Naive thymus-derived CD4-positive, alpha-beta T cell (primary cell): ENCODE results near the gene AFAP1. TPM values are rescaled to one million over a fixed set of nuclear protein-coding genes. Genes with fewer than 3 reads are reported as not detected.

ENCODE experiments used
- ATAC-seq: fragments of 150-1000 bp; cut with Tn5 transposase; 2 replicates; pipeline ENCODE4 v1.10.0; 2021; ENCODE audit warnings: mild to moderate bottlenecking, moderate library complexity
- CTCF ChIA-PET: fragments of 350-600 bp; sonication (Branson Sonifier 250); formaldehyde crosslinking; loops from one replicate; lab custom pipeline; 2021; ENCODE audit warnings: antibody characterized with exemption; lab: Charles Lee
- POLR2A ChIA-PET: fragments of 350-600 bp; sonication (Branson Sonifier 250); formaldehyde crosslinking; loops from one replicate; lab custom pipeline; 2021; ENCODE audit warnings: antibody characterized with exemption, inconsistent platforms; lab: Charles Lee
- DNase-seq, 9 donors: peaks; one replicate each; pipeline versions ENCODE4 v3.0.0 to v3.0.0-alpha.2; 2020 to 2022; ENCODE audit warnings: mixed read lengths in 1 of 9
- H3K27ac ChIP-seq: one replicate; pipeline ENCODE4 v1.7.0; 2013; ENCODE audit warnings: mild to moderate bottlenecking, low read depth, low read length, moderate library complexity
- H3K27me3 ChIP-seq, 2 donors: one replicate each; pipeline ENCODE4 v1.7.0; 2013; ENCODE audit warnings: low read length in 2 of 2, mild to moderate bottlenecking in 2 of 2, moderate library complexity in 2 of 2; ENCODE audit not compliant: control insufficient read depth in 2 of 2, insufficient read depth in 2 of 2
- H3K36me3 ChIP-seq, 3 experiments: 1 replicate in 2 of 3; 2 replicates in 1 of 3; pipeline ENCODE4 v1.7.0; 2013; ENCODE audit warnings: low read length in 3 of 3, mild to moderate bottlenecking in 3 of 3, moderate library complexity in 1 of 3; ENCODE audit not compliant: insufficient read depth in 3 of 3, control insufficient read depth in 2 of 3
- H3K4me1 ChIP-seq, 2 donors: one replicate each; pipeline ENCODE4 v1.7.0; 2013; ENCODE audit warnings: low read length in 2 of 2, mild to moderate bottlenecking in 2 of 2, moderate library complexity in 1 of 2; ENCODE audit not compliant: control insufficient read depth in 2 of 2, insufficient read depth in 2 of 2
- H3K4me3 ChIP-seq: 2 replicates; pipeline ENCODE4 v1.7.0; 2013; ENCODE audit warnings: mild to moderate bottlenecking, low read length
- H3K9me3 ChIP-seq, 3 experiments: 1 replicate in 2 of 3; 2 replicates in 1 of 3; pipeline ENCODE4 v1.7.0; 2013; ENCODE audit warnings: low read length in 3 of 3; ENCODE audit not compliant: control insufficient read depth in 2 of 3
- H3K27ac Mint-ChIP-seq, 9 donors: one replicate each; pipeline ENCODE4 v1.8.0; 2020 to 2022; ENCODE audit warnings: mixed read lengths in 9 of 9, mild to moderate bottlenecking in 8 of 9, moderate library complexity in 5 of 9, inconsistent platforms in 2 of 9
- H3K27me3 Mint-ChIP-seq, 5 donors: one replicate each; pipeline ENCODE4 v1.8.0; 2021 to 2022; ENCODE audit warnings: mixed read lengths in 5 of 5, mild to moderate bottlenecking in 1 of 5
- H3K36me3 Mint-ChIP-seq, 5 donors: one replicate each; pipeline ENCODE4 v1.8.0; 2020 to 2022; ENCODE audit warnings: mixed read lengths in 5 of 5, mild to moderate bottlenecking in 3 of 5, inconsistent platforms in 1 of 5
- H3K4me1 Mint-ChIP-seq, 7 donors: one replicate each; pipeline ENCODE4 v1.8.0; 2020 to 2022; ENCODE audit warnings: mixed read lengths in 7 of 7, mild to moderate bottlenecking in 3 of 7, inconsistent platforms in 1 of 7
- H3K4me3 Mint-ChIP-seq, 10 donors: one replicate each; pipeline ENCODE4 v1.8.0; 2020 to 2022; ENCODE audit warnings: mild to moderate bottlenecking in 10 of 10, mixed read lengths in 10 of 10, moderate library complexity in 6 of 10, inconsistent platforms in 2 of 10
- H3K9me3 Mint-ChIP-seq, 11 donors: one replicate each; pipeline ENCODE4 v1.8.0; 2020 to 2022; ENCODE audit warnings: mixed read lengths in 11 of 11, mild to moderate bottlenecking in 4 of 11, inconsistent platforms in 1 of 11, moderate library complexity in 1 of 11
- intact Hi-C, 2 donors: fragments of 100-400 bp; cut with micrococcal nuclease; formaldehyde crosslinking; loops; one replicate each; pipeline ENCODE4 v1.15.1; 2023
- polyA plus RNA-seq, 2 donors: library from polyadenylated mRNA; unstranded; fragments of 300-500 nt; fragmentation: Illumina TruSeq; gene quantifications; one replicate each; pipeline ENCODE4 v1.2.3, GENCODE V29; 2021
- total RNA-seq, 6 experiments: library from RNA in 5 of 6; stranded (reverse) in 5 of 6; gene quantifications; 1 replicate in 5 of 6; 2 replicates in 1 of 6; pipeline ENCODE4 v1.2.3 and lab custom pipeline; 2021 to 2026

Gene AFAP1
- total and polyA plus RNA-seq, 7 experiments from 2014 or later: 2.2 to 27.2 (median 9.6) TPM

DNA sequence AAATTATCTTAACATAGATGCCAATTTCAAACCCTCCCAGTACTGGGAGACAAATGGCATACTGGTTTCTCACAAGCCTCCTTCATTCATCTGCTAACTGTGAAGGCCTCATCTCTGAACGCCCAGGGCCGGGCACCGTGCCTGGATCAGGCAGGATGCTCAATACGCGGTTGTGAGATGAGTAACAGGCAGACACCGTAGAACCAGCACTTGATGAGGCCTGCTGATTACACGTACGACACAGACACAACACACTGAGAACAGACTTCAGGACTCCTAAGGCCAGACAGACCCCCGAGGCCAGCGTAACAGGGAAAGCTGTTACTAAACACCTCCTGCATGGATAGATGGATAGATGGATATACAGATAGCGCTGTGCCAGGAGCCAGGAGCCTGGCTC is 154.6 kb downstream of the AFAP1 start:
- peaks cover 0 to 12% (median 0%) of the 10 kb centered on the region in 3 experiments for H3K36me3 ChIP-seq
- H3K27me3 ChIP-seq: no peaks in the 10 kb centered on the region
- Mint-ChIP-seq H3K36me3 (peaks cover 0 to 29% (median 4%) of the 10 kb centered on the region in 5 donors), H3K4me1 (peaks cover 6 to 35% (median 25%) of the 10 kb centered on the region in 7 donors), H3K9me3 (no peaks in the 10 kb centered on the region), H3K27me3 (no peaks in the 10 kb centered on the region), H3K27ac (peak overlapping the region in 1 of 9 donors; percentile 9), H3K4me3 (no peak overlapping the region)
- ATAC-seq (no peak), DNase-seq (no peak)
- CTCF ChIA-PET: no interaction called here
- H3K9me3 ChIP-seq: no peaks in the 10 kb centered on the region
- intact Hi-C loops: no loop called here
- H3K27ac ChIP-seq: no peak overlapping the region
- peaks cover 0 to 10% of the 10 kb centered on the region in 2 donors for H3K4me1 ChIP-seq
- H3K4me3 ChIP-seq: no peak overlapping the region
- POLR2A ChIA-PET: no interaction called here

DNA sequence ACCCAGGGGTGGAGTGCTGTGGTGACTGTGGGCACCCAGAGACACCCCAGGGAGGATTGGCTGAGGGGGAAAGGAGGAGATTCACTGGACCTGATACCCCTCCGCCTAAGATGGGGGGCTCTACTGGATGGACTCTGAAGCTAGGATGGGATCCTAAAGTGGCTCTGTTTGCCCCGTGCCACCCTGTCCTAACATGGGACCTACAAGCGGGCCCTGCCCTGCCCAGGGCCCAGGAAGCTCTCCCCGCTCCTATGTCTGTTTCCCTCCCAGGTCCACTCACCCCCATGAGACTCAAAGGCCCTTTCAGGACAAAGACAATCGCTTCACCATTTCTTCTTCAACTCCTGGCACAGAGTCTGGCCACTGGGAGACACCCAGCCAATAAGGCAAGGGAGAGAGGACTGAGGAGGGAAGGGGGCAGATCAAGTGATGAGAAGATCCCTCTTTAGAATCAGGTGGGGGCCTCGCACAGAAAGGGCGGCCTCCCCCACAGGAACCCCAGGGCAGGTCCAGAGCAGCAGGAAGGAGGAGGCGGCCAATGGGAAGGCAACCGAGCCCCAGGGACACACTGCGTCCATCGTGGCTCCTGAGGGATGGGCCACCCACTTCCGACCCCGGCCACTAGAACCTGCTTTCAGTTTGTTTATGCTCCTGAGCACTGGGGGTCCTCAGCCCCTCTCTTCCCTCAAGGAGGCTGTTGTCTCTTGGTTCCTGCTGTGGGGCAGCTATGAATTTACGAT is 155.4 kb downstream of the AFAP1 start:
- Mint-ChIP-seq H3K27me3 (no peaks in the 10 kb centered on the region), H3K27ac (peak overlapping the region in 5 of 9 donors; percentile 9 to 78 (median 34)), H3K4me3 (no peak overlapping the region), H3K9me3 (no peaks in the 10 kb centered on the region), H3K36me3 (peaks cover 0 to 34% (median 4%) of the 10 kb centered on the region in 5 donors), H3K4me1 (peaks cover 6 to 42% (median 28%) of the 10 kb centered on the region in 7 donors)
- Histone ChIP-seq H3K9me3 (no peaks in the 10 kb centered on the region), H3K4me1 (peaks cover 0 to 10% of the 10 kb centered on the region in 2 donors), H3K27me3 (no peaks in the 10 kb centered on the region), H3K4me3 (no peak overlapping the region), H3K27ac (no peak overlapping the region), H3K36me3 (peaks cover 0 to 12% (median 0%) of the 10 kb centered on the region in 3 experiments)
- no peak for DNase-seq
- intact Hi-C loops: no loop called here
- ChIA-PET CTCF (no interaction called here), POLR2A (no interaction called here)
- no peak for ATAC-seq

DNA sequence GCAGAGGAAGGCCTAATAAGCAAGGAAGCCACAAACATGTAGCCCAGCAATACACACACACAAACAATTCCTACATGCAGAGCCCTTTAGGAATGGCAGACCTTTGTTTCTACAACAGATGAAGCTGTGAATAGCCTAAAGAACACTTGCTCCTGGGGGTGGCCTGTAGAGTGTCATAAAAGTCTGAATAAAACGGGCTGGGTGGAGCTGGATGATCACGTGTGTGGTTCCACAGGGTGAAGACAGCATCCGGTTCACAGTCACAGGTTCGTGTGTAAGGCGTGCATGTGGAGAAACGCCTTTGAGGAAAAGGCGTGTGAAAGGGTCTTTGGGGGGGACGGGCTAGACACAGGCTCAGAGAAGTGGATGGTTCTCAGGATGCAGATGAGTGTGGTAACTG is 156.1 kb downstream of the AFAP1 start:
- no peak overlapping the region for H3K4me3 Mint-ChIP-seq
- H3K4me3 ChIP-seq: no peak overlapping the region

DNA sequence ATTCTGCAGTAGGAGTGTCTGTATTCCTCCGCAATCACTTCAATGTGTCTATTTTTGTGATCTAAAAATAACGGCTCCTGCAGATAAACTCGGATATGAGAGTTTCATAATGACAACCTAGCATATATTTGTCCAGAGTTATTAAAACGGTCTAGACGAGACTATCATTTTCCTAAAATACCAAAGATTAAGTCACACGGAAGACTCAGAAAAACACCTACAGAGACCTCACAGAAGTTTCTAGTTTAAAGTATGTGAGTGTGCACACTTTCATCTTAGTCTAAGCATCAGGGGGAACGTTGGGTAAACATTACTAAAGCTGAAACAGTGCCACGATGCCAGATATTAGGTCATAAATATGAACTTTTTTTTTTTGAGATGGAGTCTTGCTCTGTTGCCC is 156.9 kb downstream of the AFAP1 start:
- H3K27me3 Mint-ChIP-seq: no peaks in the 10 kb centered on the region
- POLR2A ChIA-PET: no interaction called here
- intact Hi-C loops: no loop called here
- ATAC-seq (no peak), DNase-seq (no peak)
- H3K4me1 Mint-ChIP-seq: peaks cover 6 to 50% (median 30%) of the 10 kb centered on the region in 7 donors
- CTCF ChIA-PET: interaction anchor here (1.2 kb wide), 1 partner anchor 22 kb away, joined by 4 read pairs; no protein-coding TSS in a partner anchor
- no peak overlapping the region for H3K4me3 Mint-ChIP-seq
- Histone ChIP-seq H3K4me3 (no peak overlapping the region), H3K4me1 (peaks cover 0 to 10% of the 10 kb centered on the region in 2 donors), H3K27ac (no peak overlapping the region), H3K9me3 (no peaks in the 10 kb centered on the region), H3K27me3 (no peaks in the 10 kb centered on the region), H3K36me3 (peaks cover 0 to 21% (median 0%) of the 10 kb centered on the region in 3 experiments)
- no peaks in the 10 kb centered on the region for H3K9me3 Mint-ChIP-seq
- peak overlapping the region in 2 of 9 donors; percentile 21 to 32 for H3K27ac Mint-ChIP-seq
- peaks cover 0 to 47% (median 8%) of the 10 kb centered on the region in 5 donors for H3K36me3 Mint-ChIP-seq

More for the DNA sequence above, 156.1 kb downstream of the AFAP1 start:
- H3K9me3 ChIP-seq: no peaks in the 10 kb centered on the region
- POLR2A ChIA-PET: no interaction called here
- H3K27ac ChIP-seq: no peak overlapping the region
- H3K27me3 Mint-ChIP-seq: no peaks in the 10 kb centered on the region
- H3K9me3 Mint-ChIP-seq: no peaks in the 10 kb centered on the region
- DNase-seq: no peak
- peak overlapping the region in 6 of 9 donors; percentile 51 to 78 (median 72) for H3K27ac Mint-ChIP-seq
- intact Hi-C loops: no loop called here
- peaks cover 0 to 10% of the 10 kb centered on the region in 2 donors for H3K4me1 ChIP-seq
- peaks cover 0 to 40% (median 4%) of the 10 kb centered on the region in 5 donors for H3K36me3 Mint-ChIP-seq
- no peak for ATAC-seq
- H3K4me1 Mint-ChIP-seq: peaks cover 6 to 47% (median 30%) of the 10 kb centered on the region in 7 donors
- CTCF ChIA-PET: interaction anchor here (1.2 kb wide), 1 partner anchor 21 kb away, joined by 4 read pairs; no protein-coding TSS in a partner anchor
- H3K27me3 ChIP-seq: no peaks in the 10 kb centered on the region
- peaks cover 0 to 14% (median 0%) of the 10 kb centered on the region in 3 experiments for H3K36me3 ChIP-seq

GRCh38 chr4:7781993-7782392 is 157.7 kb downstream of the AFAP1 start:
- no peak overlapping the region for H3K4me3 ChIP-seq
- intact Hi-C loops: no loop called here
- no peak overlapping the region for H3K27ac ChIP-seq
- no peaks in the 10 kb centered on the region for H3K27me3 Mint-ChIP-seq
- peak overlapping the region in 5 of 9 donors; percentile 12 to 87 (median 46) for H3K27ac Mint-ChIP-seq
- DNase-seq (no peak), ATAC-seq (no peak)
- H3K4me1 ChIP-seq: peaks cover 0 to 10% of the 10 kb centered on the region in 2 donors
- H3K36me3 Mint-ChIP-seq: peaks cover 0 to 51% (median 11%) of the 10 kb centered on the region in 5 donors
- peaks cover 7 to 54% (median 32%) of the 10 kb centered on the region in 7 donors for H3K4me1 Mint-ChIP-seq
- ChIA-PET POLR2A (no interaction called here), CTCF (interaction anchor here (1.1 kb wide), 1 partner anchor 12 kb away, joined by 3 read pairs; no protein-coding TSS in a partner anchor)
- no peaks in the 10 kb centered on the region for H3K9me3 Mint-ChIP-seq
- H3K36me3 ChIP-seq: peaks cover 0 to 25% (median 0%) of the 10 kb centered on the region in 3 experiments
- H3K9me3 ChIP-seq: no peaks in the 10 kb centered on the region
- peak overlapping the region in 4 of 10 donors; percentile 5 to 63 (median 25) for H3K4me3 Mint-ChIP-seq
- no peaks in the 10 kb centered on the region for H3K27me3 ChIP-seq

DNA sequence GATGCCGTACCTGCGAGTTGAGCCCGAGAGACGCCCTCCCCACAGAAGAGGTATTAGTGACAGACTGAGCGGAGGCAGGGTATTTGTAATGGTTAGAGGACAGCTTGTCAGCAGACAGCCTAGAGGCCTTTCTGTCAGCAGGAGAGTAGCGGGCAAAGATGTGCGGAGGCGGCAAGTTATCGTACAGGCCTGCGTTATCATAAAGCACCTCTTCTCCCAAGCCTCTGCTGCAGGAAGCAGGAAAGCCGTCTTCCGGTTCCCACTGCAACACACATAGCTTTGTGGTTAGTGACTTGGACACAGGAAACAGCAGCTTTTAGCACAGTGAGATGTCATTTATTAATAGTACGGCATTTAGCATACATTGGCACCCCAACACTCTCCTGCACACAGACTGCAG is 158.3 kb downstream of the AFAP1 start:
- Mint-ChIP-seq H3K9me3 (no peaks in the 10 kb centered on the region), H3K4me1 (peaks cover 12 to 61% (median 38%) of the 10 kb centered on the region in 7 donors), H3K27ac (peak overlapping the region; percentile 13 to 87 (median 49)), H3K27me3 (no peaks in the 10 kb centered on the region), H3K36me3 (peaks cover 0 to 51% (median 12%) of the 10 kb centered on the region in 5 donors), H3K4me3 (peak overlapping the region in 7 of 10 donors; percentile 10 to 72 (median 63))
- H3K4me1 ChIP-seq: peaks cover 0 to 10% of the 10 kb centered on the region in 2 donors
- H3K27me3 ChIP-seq: no peaks in the 10 kb centered on the region
- ATAC-seq (no peak), DNase-seq (no peak)
- ChIA-PET CTCF (interaction anchor here (0.7 to 1.1 kb wide), 2 partner anchors 12 to 21 kb away, joined by 3 read pairs; no protein-coding TSS in a partner anchor), POLR2A (interaction anchor here (0.7 kb wide), 1 partner anchor 189 kb away, joined by 3 read pairs; no protein-coding TSS in a partner anchor)
- H3K27ac ChIP-seq: no peak overlapping the region
- intact Hi-C loops: no loop called here
- no peaks in the 10 kb centered on the region for H3K9me3 ChIP-seq
- peaks cover 0 to 25% (median 0%) of the 10 kb centered on the region in 3 experiments for H3K36me3 ChIP-seq
- H3K4me3 ChIP-seq: no peak overlapping the region
